HepG2 (cell line): ENCODE results near the gene ABT1. TPM values are rescaled to one million over a fixed set of nuclear protein-coding genes. Genes with fewer than 3 reads are reported as not detected.

Source experiments
- ATAC-seq: fragments of 200-7000 bp; cut with Tn5 transposase; 3 replicates; pipeline ENCODE4 v1.9.1; 2020; ENCODE audit warnings: mild to moderate bottlenecking, moderate library complexity
- Bru-seq: library from RNA; stranded (reverse); fragments of 400-500 nt; gene quantifications from one replicate; lab custom pipeline; 2021; lab: Mats Ljungman, UMichigan
- BruChase-seq, 2 experiments: library from RNA; stranded (reverse); fragments of 400-500 nt; gene quantifications; one replicate each; lab custom pipeline; 2021; lab: Mats Ljungman, UMichigan
- BruUV-seq: library from RNA; stranded (reverse); fragments of 400-500 nt; replicated peaks from 2 replicates; lab custom pipeline; 2021; lab: Mats Ljungman, UMichigan
- CTCF ChIA-PET: fragments of 300-600 bp; formaldehyde crosslinking; extraction: SDS; loops from one replicate; lab custom pipeline; 2021; ENCODE audit warnings: low total read pairs, inconsistent platforms, low intra/inter-chr PET ratio; lab: Yijun Ruan, JAX
- POLR2A ChIA-PET: fragments of 350-600 bp; sonication (Branson Sonifier 250); formaldehyde crosslinking; loops from one replicate; lab custom pipeline; 2020; ENCODE audit warnings: antibody characterized with exemption, inconsistent platforms; lab: Yijun Ruan, JAX
- DNase-seq: peaks from one replicate; pipeline ENCODE4 v3.0.0-alpha.2; 2015; ENCODE audit warnings: low spot score
- FAIRE-seq: peaks from 3 replicates; lab custom pipeline; 2011; peaks lifted over from hg19 to GRCh38; lab: Jason Lieb, UNC
- H2AFZ ChIP-seq: one replicate; pipeline ENCODE4 v1.6.1; 2011; ENCODE audit warnings: low read length, inconsistent platforms
- H3K27ac ChIP-seq: fragments of 300-600 bp; 3 replicates; pipeline ENCODE4 v1.8.0; 2011; ENCODE audit warnings: mixed run types, mild to moderate bottlenecking, mixed read lengths, low read length, inconsistent platforms; ENCODE audit not compliant: insufficient read depth; ENCODE audit errors: extremely low read length
- H3K27me3 ChIP-seq, 2 experiments: fragments of 200-600 bp in 1 of 2; 2 replicates in 1 of 2; 3 replicates in 1 of 2; pipeline versions ENCODE4 v1.6.0 to v1.8.0; 2011; ENCODE audit warnings: low read length in 2 of 2, mild to moderate bottlenecking in 2 of 2, moderate library complexity in 2 of 2, inconsistent platforms in 1 of 2; ENCODE audit not compliant: insufficient read depth in 2 of 2, control insufficient read depth in 1 of 2
- H3K36me3 ChIP-seq, 2 experiments: fragments of 200-600 bp in 1 of 2; replicated peaks in 1 of 2; 2 replicates in 1 of 2; 3 replicates in 1 of 2; pipeline versions ENCODE4 v1.5.1 to v1.8.0; 2011; ENCODE audit warnings: low read length in 2 of 2, inconsistent platforms in 1 of 2; ENCODE audit not compliant: insufficient read depth in 2 of 2, control insufficient read depth in 1 of 2
- H3K4me1 ChIP-seq: 2 replicates; pipeline ENCODE4 v1.5.1; 2012; ENCODE audit warnings: low read length, inconsistent platforms; ENCODE audit not compliant: insufficient read depth
- H3K4me2 ChIP-seq: 2 replicates; pipeline ENCODE4 v1.6.0; 2011; ENCODE audit warnings: low read depth, low read length, inconsistent platforms
- H3K4me3 ChIP-seq, 3 experiments: fragments of 200-600 bp in 1 of 3; sonication (generic), shearing (Covaris generic) in 1 of 3; replicated peaks in 1 of 3; 2 replicates each; pipeline ENCODE4 v1.5.1; 2011 to 2016; ENCODE audit warnings: low read length in 3 of 3, inconsistent platforms in 2 of 3, low read depth in 2 of 3, mild to moderate bottlenecking in 2 of 3, control low read depth in 1 of 3, mixed read lengths in 1 of 3; ENCODE audit not compliant: insufficient read depth in 1 of 3
- H3K79me2 ChIP-seq: one replicate; pipeline ENCODE4 v1.6.1; 2011; ENCODE audit warnings: low read length, inconsistent platforms; ENCODE audit not compliant: insufficient read depth
- H3K9ac ChIP-seq: 2 replicates; pipeline ENCODE4 v1.6.0; 2011; ENCODE audit warnings: mild to moderate bottlenecking, low read depth, low read length, inconsistent platforms; ENCODE audit not compliant: insufficient read depth
- H3K9me3 ChIP-seq: 2 replicates; pipeline ENCODE4 v1.5.1; 2012; ENCODE audit warnings: mild to moderate bottlenecking, low read length
- H4K20me1 ChIP-seq: 2 replicates; pipeline ENCODE4 v1.6.0; 2011; ENCODE audit warnings: inconsistent platforms, mild to moderate bottlenecking, low read length, moderate library complexity; ENCODE audit not compliant: insufficient read depth
- CHD2 ChIP-seq: IDR thresholded peaks from 2 replicates; pipeline ENCODE4 v1.6.1; 2011; ENCODE audit warnings: low read depth, low read length, improper control_type of control experiment
- CREB1 ChIP-seq, 2 experiments: fragments of 450-650 bp in 1 of 2; IDR thresholded peaks; 2 replicates each; pipeline ENCODE4 v1.6.1; 2016 to 2017; ENCODE audit warnings: control low read depth in 1 of 2, mild to moderate bottlenecking in 1 of 2, missing compliant biosample characterization in 1 of 2, missing genetic modification characterization in 1 of 2
- CREB3 ChIP-seq: sonication (generic); formaldehyde crosslinking; IDR thresholded peaks from 2 replicates; pipeline ENCODE4 v1.5.0; 2020; ENCODE audit warnings: missing genetic modification reagents
- ESRRA ChIP-seq: sonication (generic); formaldehyde crosslinking; IDR thresholded peaks from 2 replicates; pipeline ENCODE4 v1.5.1; 2020; ENCODE audit warnings: mild to moderate bottlenecking, low read depth, missing genetic modification reagents
- RBM39 ChIP-seq: fragments of 200-400 bp; formaldehyde crosslinking; IDR thresholded peaks from one replicate; pipeline ENCODE4 v1.6.1; 2018; ENCODE audit warnings: antibody characterized with exemption, mild to moderate bottlenecking, low read depth, low read length; ENCODE audit not compliant: poor library complexity, severe bottlenecking
- SP140L ChIP-seq: sonication (generic); formaldehyde crosslinking; IDR thresholded peaks from 2 replicates; pipeline ENCODE4 v1.4.0; 2020; ENCODE audit warnings: missing genetic modification reagents, borderline replicate concordance
- SRY ChIP-seq: sonication (generic); formaldehyde crosslinking; IDR thresholded peaks from 2 replicates; pipeline ENCODE4 v1.8.0; 2022; ENCODE audit warnings: mild to moderate bottlenecking, missing genetic modification reagents
- ZKSCAN1 ChIP-seq: fragments of 150-350 bp; IDR thresholded peaks from 2 replicates; pipeline ENCODE4 v1.6.1; 2014; ENCODE audit warnings: low read length
- ZNF138 ChIP-seq: sonication (generic); formaldehyde crosslinking; IDR thresholded peaks from 2 replicates; pipeline ENCODE4 v1.5.0; 2020; ENCODE audit warnings: mild to moderate bottlenecking, low read depth, missing genetic modification reagents
- ZNF329 ChIP-seq: sonication (generic); formaldehyde crosslinking; IDR thresholded peaks from 2 replicates; pipeline ENCODE4 v1.9.0; 2021; ENCODE audit warnings: low read depth, mild to moderate bottlenecking, missing genetic modification reagents
- ZNF672 ChIP-seq: sonication (generic); formaldehyde crosslinking; IDR thresholded peaks from 2 replicates; pipeline ENCODE4 v1.8.1; 2022; ENCODE audit warnings: missing genetic modification reagents
- ZNF772 ChIP-seq: sonication (generic); formaldehyde crosslinking; IDR thresholded peaks from 2 replicates; pipeline ENCODE4 v1.5.0; 2020; ENCODE audit warnings: mild to moderate bottlenecking, missing genetic modification reagents
- WGBS: methylation state at CpG from one replicate; pipeline ENCODE4 v1.1.6; 2017; ENCODE audit warnings: low lambda C conversion rate; 5-methylcytosine and 5-hydroxymethylcytosine counted together
- in situ Hi-C: cut with HindIII; loops from 2 replicates; pipeline ENCODE4 v1.10.0; 2017; ENCODE audit warnings: low pct_unique_long_range_greater_than_20kb; ENCODE audit not compliant: extremely low pct_ligation_motif_present
- intact Hi-C: fragments of 100-400 bp; cut with micrococcal nuclease; formaldehyde crosslinking; loops from one replicate; pipeline ENCODE4 v1.10.0; 2022; ENCODE audit not compliant: unreplicated experiment
- long read RNA-seq, 2 experiments: library from RNA in 1 of 2; library from polyadenylated mRNA in 1 of 2; stranded (forward) in 1 of 2; unstranded in 1 of 2; transcript quantifications; one replicate each; pipeline ENCODE4 v2.0.0, GENCODE V29; 2019 to 2022
- polyA minus RNA-seq, 3 experiments: library from RNA; depleted of rRNA, polyadenylated mRNA; stranded (reverse); fragments of >200 nt; gene quantifications; 2 replicates each; pipeline ENCODE4 v1.2.3, GENCODE V29; 2011; ENCODE audit warnings: low replicate concordance in 1 of 3
- polyA plus RNA-seq, 8 experiments: library from polyadenylated mRNA; depleted of rRNA in 3 of 8; stranded (reverse) in 7 of 8; unstranded in 1 of 8; fragments of >200 nt; fragmentation: Illumina TruSeq in 4 of 8; extraction: Trizol in 4 of 8; gene quantifications; 2 replicates each; pipeline versions ENCODE4 v1.2.1 to v1.2.3, GENCODE V29; 2011 to 2016; ENCODE audit warnings: low read depth in 4 of 8, missing spikeins in 1 of 8, mixed read lengths in 1 of 8; ENCODE audit not compliant: insufficient read depth in 1 of 8
- total RNA-seq, 5 experiments: library from RNA; depleted of rRNA; stranded (reverse); fragments of >200 nt; fragmentation: Illumina TruSeq; extraction: Trizol; gene quantifications; 2 replicates each; pipeline ENCODE4 v1.2.3, GENCODE V29; 2016; ENCODE audit warnings: low read depth in 1 of 5
- TF ChIP-seq, protein P1 (sequence below): sonication (generic); formaldehyde crosslinking; IDR thresholded peaks from 2 replicates; pipeline ENCODE4 v1.8.1; 2023; ENCODE audit warnings: mild to moderate bottlenecking, moderate library complexity, missing genetic modification reagents

ABT1 gene
- total RNA-seq (2016; rRNA removed; fragmentation: Illumina TruSeq; extraction: Trizol) (38.4 and 50.8 TPM in 2 replicates), polyA plus RNA-seq (2011; rRNA removed) (37.4 and 38.4 TPM in 2 replicates), polyA minus RNA-seq (2011; rRNA and poly(A)+ RNA removed; ENCODE audit: low replicate concordance) (20.6 and 39.2 TPM in 2 replicates), Bru-seq, nascent RNA (percentile 95 among the genes with signal in this experiment), BruChase-seq, experiment 1, labeled RNA remaining after a 6-hour chase (percentile 97 among the genes with signal in this experiment), BruChase-seq, experiment 2, labeled RNA remaining after a 2-hour chase (percentile 97 among the genes with signal in this experiment)
- 6.2 and 6.4 TPM in 2 replicates for total RNA-seq (2016; cell fraction: cytosol; rRNA removed; fragmentation: Illumina TruSeq; extraction: Trizol; ENCODE audit: low read depth)
- total RNA-seq (2016; cell fraction: insoluble cytoplasmic fraction; rRNA removed; fragmentation: Illumina TruSeq; extraction: Trizol) = 39.5 and 50.0 TPM in 2 replicates
- total RNA-seq (2016; cell fraction: membrane; rRNA removed; fragmentation: Illumina TruSeq; extraction: Trizol) = 18.4 and 20.2 TPM in 2 replicates
- total RNA-seq (2016; cell fraction: nucleus; rRNA removed; fragmentation: Illumina TruSeq; extraction: Trizol) = 17.8 and 18.7 TPM in 2 replicates
- polyA plus RNA-seq (2011; cell fraction: cytosol; rRNA removed) = 33.8 and 41.1 TPM in 2 replicates
- 18.1 and 19.0 TPM in 2 replicates for polyA plus RNA-seq (2011; cell fraction: nucleus; rRNA removed)
- polyA plus RNA-seq (2012) = 15.8 and 17.3 TPM in 2 replicates
- polyA plus RNA-seq (2016; cell fraction: cytosol; fragmentation: Illumina TruSeq; extraction: Trizol; ENCODE audit: low read depth) = 5.3 and 6.1 TPM in 2 replicates
- polyA plus RNA-seq (2016; cell fraction: insoluble cytoplasmic fraction; fragmentation: Illumina TruSeq; extraction: Trizol; ENCODE audit: low read depth) = 49.1 and 55.1 TPM in 2 replicates
- polyA plus RNA-seq (2016; cell fraction: membrane; fragmentation: Illumina TruSeq; extraction: Trizol; ENCODE audit: low read depth) = 14.0 and 15.3 TPM in 2 replicates
- polyA plus RNA-seq (2016; cell fraction: nucleus; fragmentation: Illumina TruSeq; extraction: Trizol; ENCODE audit: insufficient read depth, low read depth) = 23.9 and 25.0 TPM in 2 replicates
- 13.6 and 14.0 TPM in 2 replicates for polyA minus RNA-seq (2011; cell fraction: cytosol; rRNA and poly(A)+ RNA removed)
- polyA minus RNA-seq (2011; cell fraction: nucleus; rRNA and poly(A)+ RNA removed) = 31.2 and 33.4 TPM in 2 replicates
- long read RNA-seq, experiment 1, transcript ABT1-201 (3 exons, 2,949 nt) = major isoform, 183 of 190 reads
- long read RNA-seq, experiment 1, partial matches to known transcripts = 4 of 190 reads
- long read RNA-seq, experiment 1, other reads (novel, unspliced or antisense) = 3 of 190 reads
- long read RNA-seq, experiment 2, transcript ABT1-201 (3 exons, 2,949 nt) = major isoform, 126 of 144 reads
- long read RNA-seq, experiment 2, partial matches to known transcripts = 4 of 144 reads
- long read RNA-seq, experiment 2, other reads (novel, unspliced or antisense) = 14 of 144 reads

DNA sequence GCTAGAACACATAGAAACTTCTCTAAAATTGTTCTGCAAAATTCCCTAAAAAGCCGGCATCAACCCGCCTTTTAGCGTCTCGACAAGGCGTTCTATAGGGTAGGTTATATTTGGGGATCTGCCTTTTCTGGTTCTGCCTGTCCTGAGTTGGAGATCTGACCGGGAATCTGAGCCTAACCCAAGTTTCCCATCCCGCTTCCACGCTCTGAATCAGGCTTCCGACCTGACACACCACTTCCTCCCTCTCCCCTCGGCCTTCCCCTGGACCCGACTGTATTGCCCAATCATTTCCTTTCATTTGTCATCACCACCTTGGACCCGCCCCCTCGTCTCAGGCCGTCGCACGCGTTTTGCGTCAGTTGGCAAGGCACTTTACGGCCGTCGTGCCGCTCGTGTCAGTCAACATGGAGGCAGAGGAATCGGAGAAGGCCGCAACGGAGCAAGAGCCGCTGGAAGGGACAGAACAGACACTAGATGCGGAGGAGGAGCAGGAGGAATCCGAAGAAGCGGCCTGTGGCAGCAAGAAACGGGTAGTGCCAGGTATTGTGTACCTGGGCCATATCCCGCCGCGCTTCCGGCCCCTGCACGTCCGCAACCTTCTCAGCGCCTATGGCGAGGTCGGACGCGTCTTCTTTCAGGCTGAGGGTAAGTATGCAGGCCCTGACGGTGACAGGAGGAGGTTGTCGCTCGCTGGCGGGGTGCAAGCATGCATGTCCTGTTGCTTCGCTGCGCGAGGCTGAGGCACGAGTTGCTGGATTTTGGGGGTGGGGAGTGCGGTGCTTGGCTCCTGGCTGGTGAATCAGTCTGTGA lies at the start of gene ABT1:
Gene ABT1 (plus strand): TSS at position 375 of the 810 bp plus-strand sequence. CDS start 30 bp downstream, at position 405.
- POLR2A ChIA-PET = interaction anchor here (1.5 kb wide), 2 partner anchors 255 to 473 kb away, joined by 6 read pairs; a partner anchor contains a TSS
- under 1% methylated on average over 39 of the region's 51 CpGs for WGBS
- FAIRE-seq (peak; percentile 91), ATAC-seq (peak; percentile 74), DNase-seq (peak; percentile 99)
- Histone ChIP-seq H3K36me3 (peaks cover 4 to 19% of the 10 kb centered on the region in 2 experiments), H3K27me3 (no peaks in the 10 kb centered on the region; a peak in 1 of 5 replicates), H3K9ac (peak within 1 kb of the TSS; percentile 96), H3K4me2 (peak within 1 kb of the TSS; percentile 95), H2AFZ (peak within 1 kb of the TSS; percentile 64), H4K20me1 (no peaks in the 10 kb centered on the region), H3K4me1 (peaks cover 31% of the 10 kb centered on the region), H3K79me2 (peaks cover 15% of the 10 kb centered on the region), H3K9me3 (no peaks in the 10 kb centered on the region), H3K27ac (peak within 1 kb of the TSS; percentile 80), H3K4me3 (peak within 1 kb of the TSS; percentile 87 to 100 (median 88))
- intact Hi-C loops = loop anchor here (1.0 to 2.0 kb wide), 6 partner anchors 19 to 421 kb away; no protein-coding TSS in a partner anchor
- in situ Hi-C loops = no loop called here
- BruUV-seq = no TSS peak
- CTCF ChIA-PET = interaction anchor here (0.9 to 2.9 kb wide), 4 partner anchors 21 to 255 kb away, joined by 4 to 27 read pairs (median 13); partner anchors contain the start of gene ZNF322
- peak; percentile 99 for TF ChIP-seq CREB1 (IDR thresholded peaks at IDR 0.05)
- peak; percentile 100 for TF ChIP-seq CREB1 (CRISPR knock-in tag; IDR thresholded peaks at IDR 0.05)
- no peak for TF ChIP-seq CHD2
- TF ChIP-seq ZKSCAN1 = peak; percentile 27; the same call in 1 of the 2 replicates
- TF ChIP-seq SRY (CRISPR knock-in tag) = peak; percentile 81; the same call in 1 of the 2 replicates
- peak; percentile 96 for TF ChIP-seq ZNF672 (CRISPR knock-in tag)
- TF ChIP-seq ZNF138 (CRISPR knock-in tag) = peak; percentile 71; the same call in 1 of the 2 replicates
- TF ChIP-seq, protein P1, sequence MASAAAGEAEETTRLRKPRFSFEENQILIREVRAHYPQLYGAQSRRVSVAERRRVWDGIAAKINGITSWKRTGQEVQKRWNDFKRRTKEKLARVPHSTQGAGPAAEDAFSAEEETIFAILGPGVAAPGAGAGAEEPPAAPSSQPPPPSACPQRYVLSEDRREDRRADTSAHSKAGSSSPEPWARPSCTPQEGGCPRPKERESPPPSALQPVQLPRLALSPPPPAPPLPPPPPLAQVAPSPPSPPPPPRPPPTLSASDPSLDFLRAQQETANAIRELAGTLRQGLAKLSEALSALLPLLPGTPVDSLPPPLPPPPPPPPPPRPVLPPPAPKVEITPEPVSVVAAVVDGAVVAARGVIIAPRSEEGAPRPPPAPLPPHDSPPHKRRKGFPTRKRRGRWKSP (CRISPR knock-in tag) = peak; percentile 66; the same call in 1 of the 2 replicates
- TF ChIP-seq RBM39 = peak; percentile 89
- no peak for TF ChIP-seq SP140L (CRISPR knock-in tag)
- TF ChIP-seq ESRRA (CRISPR knock-in tag) = no peak
- no peak; the same call in 1 of the 2 replicates for TF ChIP-seq CREB3
- peak; percentile 77; the same call in 1 of the 2 replicates for TF ChIP-seq ZNF329 (CRISPR knock-in tag)
- TF ChIP-seq ZNF772 = peak; percentile 84
